WTC11 (cell line): Measurements from ENCODE around the gene SDE2. TPM values are rescaled to one million over a fixed set of nuclear protein-coding genes. Genes with fewer than 3 reads are reported as not detected.

Experiments
- ATAC-seq: fragments of 200-7000 bp; cut with Tn5 transposase; 2 replicates; pipeline ENCODE4 v1.10.0; 2021; ENCODE audit warnings: mild to moderate bottlenecking, moderate library complexity
- CTCF ChIA-PET: fragments of 300-600 bp; sonication (Branson Sonifier 250); formaldehyde crosslinking; loops from one replicate; lab custom pipeline; 2021; ENCODE audit warnings: antibody characterized with exemption; lab: Charles Lee
- POLR2A ChIA-PET: fragments of 350-600 bp; sonication (Branson Sonifier 250); formaldehyde crosslinking; loops from one replicate; lab custom pipeline; 2021; ENCODE audit warnings: antibody characterized with exemption; lab: Charles Lee
- DNase-seq: peaks from one replicate; pipeline ENCODE4 v3.0.0; 2021; ENCODE audit warnings: low spot score
- H3K27ac Mint-ChIP-seq: 2 replicates; pipeline ENCODE4 v1.8.0; 2021; ENCODE audit warnings: mixed read lengths
- H3K27me3 Mint-ChIP-seq: 2 replicates; pipeline ENCODE4 v1.8.0; 2021; ENCODE audit warnings: low read depth, mild to moderate bottlenecking, moderate library complexity, mixed read lengths
- H3K36me3 Mint-ChIP-seq: 2 replicates; pipeline ENCODE4 v1.8.0; 2021; ENCODE audit warnings: mixed read lengths
- H3K4me1 Mint-ChIP-seq: 2 replicates; pipeline ENCODE4 v1.8.0; 2022; ENCODE audit warnings: mixed read lengths
- H3K4me3 Mint-ChIP-seq: 2 replicates; pipeline ENCODE4 v1.8.0; 2021; ENCODE audit warnings: mild to moderate bottlenecking, moderate library complexity, mixed read lengths
- H3K9me3 Mint-ChIP-seq: 2 replicates; pipeline ENCODE4 v1.8.0; 2021; ENCODE audit warnings: mixed read lengths
- GRHL2 ChIP-seq: fragments of 250-450 bp; sonication (Bioruptor Pico); IDR thresholded peaks from 2 replicates; pipeline ENCODE4 v1.8.0; 2022; ENCODE audit warnings: mild to moderate bottlenecking, moderate library complexity; ENCODE audit not compliant: insufficient replicate concordance, severe bottlenecking
- JAZF1 ChIP-seq: fragments of 250-450 bp; sonication (Bioruptor Pico); IDR thresholded peaks from 2 replicates; pipeline ENCODE4 v1.9.0; 2021; ENCODE audit warnings: moderate library complexity, mild to moderate bottlenecking, inconsistent platforms
- KAT7 ChIP-seq: sonication (generic); formaldehyde crosslinking; IDR thresholded peaks from 2 replicates; pipeline ENCODE4 v1.8.1; 2023; ENCODE audit warnings: missing genetic modification reagents, mild to moderate bottlenecking, borderline replicate concordance
- OVOL2 ChIP-seq: fragments of 250-450 bp; sonication (Bioruptor Pico); IDR thresholded peaks from 2 replicates; pipeline ENCODE4 v1.9.0; 2021; ENCODE audit warnings: mild to moderate bottlenecking, borderline replicate concordance
- SMAD3 ChIP-seq: sonication (generic); formaldehyde crosslinking; IDR thresholded peaks from 2 replicates; pipeline ENCODE4 v1.8.0; 2022; ENCODE audit warnings: missing genetic modification reagents, mild to moderate bottlenecking, borderline replicate concordance
- total RNA-seq: library from RNA; stranded (reverse); gene quantifications from 3 replicates; pipeline ENCODE4 v1.2.3, GENCODE V29; 2021
- TF ChIP-seq, protein P1 (sequence below): sonication (generic); formaldehyde crosslinking; IDR thresholded peaks from 2 replicates; pipeline ENCODE4 v1.8.0; 2023; ENCODE audit warnings: mild to moderate bottlenecking, missing genetic modification reagents
- TF ChIP-seq, protein P2 (sequence below): sonication (generic); formaldehyde crosslinking; IDR thresholded peaks from 2 replicates; pipeline ENCODE4 v1.8.1; 2023; ENCODE audit warnings: mild to moderate bottlenecking, missing genetic modification reagents, borderline replicate concordance
- TF ChIP-seq, protein P3 (sequence below): sonication (generic); formaldehyde crosslinking; IDR thresholded peaks from 2 replicates; pipeline ENCODE4 v1.8.0; 2023; ENCODE audit warnings: missing genetic modification reagents, mild to moderate bottlenecking, borderline replicate concordance
- TF ChIP-seq, protein P4 (sequence below): fragments of 250-450 bp; sonication (Bioruptor Pico); IDR thresholded peaks from 2 replicates; pipeline ENCODE4 v1.9.0; 2021; ENCODE audit warnings: moderate library complexity, mild to moderate bottlenecking, inconsistent platforms, borderline replicate concordance
- TF ChIP-seq, protein P5 (sequence below): sonication (generic); formaldehyde crosslinking; IDR thresholded peaks from 2 replicates; pipeline ENCODE4 v1.8.1; 2023; ENCODE audit warnings: mild to moderate bottlenecking, missing genetic modification reagents
- TF ChIP-seq, protein P6 (sequence below): sonication (generic); formaldehyde crosslinking; IDR thresholded peaks from 2 replicates; pipeline ENCODE4 v1.8.0; 2022; ENCODE audit warnings: mild to moderate bottlenecking, missing genetic modification reagents
- TF ChIP-seq, protein P7 (sequence below): fragments of 250-450 bp; sonication (Bioruptor Pico); IDR thresholded peaks from 2 replicates; pipeline ENCODE4 v1.9.0; 2021; ENCODE audit warnings: mild to moderate bottlenecking

The SDE2 gene
- total RNA-seq, 1 experiment from 2014 or later: 17.2 TPM

DNA sequence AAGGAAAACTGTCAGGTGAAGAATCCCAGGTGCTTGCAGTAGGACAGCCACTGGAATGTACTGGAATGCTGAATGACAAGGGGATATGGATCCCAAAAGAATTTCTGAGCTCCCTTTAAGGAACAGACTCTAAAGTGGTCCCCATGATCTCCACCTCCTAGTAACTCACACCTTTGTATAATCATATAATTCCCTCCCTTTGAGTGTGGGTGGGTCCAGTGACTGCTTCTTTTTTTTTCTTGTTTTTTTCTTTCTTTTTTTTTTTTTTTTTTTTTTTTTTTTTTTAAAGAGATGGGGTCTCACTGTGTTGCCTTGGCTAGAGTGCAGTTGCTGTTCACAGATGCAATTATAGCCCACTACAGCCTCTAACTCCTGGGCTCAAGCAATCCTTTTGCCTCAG is 34.8 kb upstream of the SDE2 start (continued):
- TF ChIP-seq OVOL2 (CRISPR knock-in tag): no peak
- TF ChIP-seq, protein P1, sequence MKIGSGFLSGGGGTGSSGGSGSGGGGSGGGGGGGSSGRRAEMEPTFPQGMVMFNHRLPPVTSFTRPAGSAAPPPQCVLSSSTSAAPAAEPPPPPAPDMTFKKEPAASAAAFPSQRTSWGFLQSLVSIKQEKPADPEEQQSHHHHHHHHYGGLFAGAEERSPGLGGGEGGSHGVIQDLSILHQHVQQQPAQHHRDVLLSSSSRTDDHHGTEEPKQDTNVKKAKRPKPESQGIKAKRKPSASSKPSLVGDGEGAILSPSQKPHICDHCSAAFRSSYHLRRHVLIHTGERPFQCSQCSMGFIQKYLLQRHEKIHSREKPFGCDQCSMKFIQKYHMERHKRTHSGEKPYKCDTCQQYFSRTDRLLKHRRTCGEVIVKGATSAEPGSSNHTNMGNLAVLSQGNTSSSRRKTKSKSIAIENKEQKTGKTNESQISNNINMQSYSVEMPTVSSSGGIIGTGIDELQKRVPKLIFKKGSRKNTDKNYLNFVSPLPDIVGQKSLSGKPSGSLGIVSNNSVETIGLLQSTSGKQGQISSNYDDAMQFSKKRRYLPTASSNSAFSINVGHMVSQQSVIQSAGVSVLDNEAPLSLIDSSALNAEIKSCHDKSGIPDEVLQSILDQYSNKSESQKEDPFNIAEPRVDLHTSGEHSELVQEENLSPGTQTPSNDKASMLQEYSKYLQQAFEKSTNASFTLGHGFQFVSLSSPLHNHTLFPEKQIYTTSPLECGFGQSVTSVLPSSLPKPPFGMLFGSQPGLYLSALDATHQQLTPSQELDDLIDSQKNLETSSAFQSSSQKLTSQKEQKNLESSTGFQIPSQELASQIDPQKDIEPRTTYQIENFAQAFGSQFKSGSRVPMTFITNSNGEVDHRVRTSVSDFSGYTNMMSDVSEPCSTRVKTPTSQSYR (CRISPR knock-in tag): no peak
- TF ChIP-seq, protein P2, sequence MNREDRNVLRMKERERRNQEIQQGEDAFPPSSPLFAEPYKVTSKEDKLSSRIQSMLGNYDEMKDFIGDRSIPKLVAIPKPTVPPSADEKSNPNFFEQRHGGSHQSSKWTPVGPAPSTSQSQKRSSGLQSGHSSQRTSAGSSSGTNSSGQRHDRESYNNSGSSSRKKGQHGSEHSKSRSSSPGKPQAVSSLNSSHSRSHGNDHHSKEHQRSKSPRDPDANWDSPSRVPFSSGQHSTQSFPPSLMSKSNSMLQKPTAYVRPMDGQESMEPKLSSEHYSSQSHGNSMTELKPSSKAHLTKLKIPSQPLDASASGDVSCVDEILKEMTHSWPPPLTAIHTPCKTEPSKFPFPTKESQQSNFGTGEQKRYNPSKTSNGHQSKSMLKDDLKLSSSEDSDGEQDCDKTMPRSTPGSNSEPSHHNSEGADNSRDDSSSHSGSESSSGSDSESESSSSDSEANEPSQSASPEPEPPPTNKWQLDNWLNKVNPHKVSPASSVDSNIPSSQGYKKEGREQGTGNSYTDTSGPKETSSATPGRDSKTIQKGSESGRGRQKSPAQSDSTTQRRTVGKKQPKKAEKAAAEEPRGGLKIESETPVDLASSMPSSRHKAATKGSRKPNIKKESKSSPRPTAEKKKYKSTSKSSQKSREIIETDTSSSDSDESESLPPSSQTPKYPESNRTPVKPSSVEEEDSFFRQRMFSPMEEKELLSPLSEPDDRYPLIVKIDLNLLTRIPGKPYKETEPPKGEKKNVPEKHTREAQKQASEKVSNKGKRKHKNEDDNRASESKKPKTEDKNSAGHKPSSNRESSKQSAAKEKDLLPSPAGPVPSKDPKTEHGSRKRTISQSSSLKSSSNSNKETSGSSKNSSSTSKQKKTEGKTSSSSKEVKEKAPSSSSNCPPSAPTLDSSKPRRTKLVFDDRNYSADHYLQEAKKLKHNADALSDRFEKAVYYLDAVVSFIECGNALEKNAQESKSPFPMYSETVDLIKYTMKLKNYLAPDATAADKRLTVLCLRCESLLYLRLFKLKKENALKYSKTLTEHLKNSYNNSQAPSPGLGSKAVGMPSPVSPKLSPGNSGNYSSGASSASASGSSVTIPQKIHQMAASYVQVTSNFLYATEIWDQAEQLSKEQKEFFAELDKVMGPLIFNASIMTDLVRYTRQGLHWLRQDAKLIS: no peak
- TF ChIP-seq KAT7: no peak
- TF ChIP-seq, protein P3, sequence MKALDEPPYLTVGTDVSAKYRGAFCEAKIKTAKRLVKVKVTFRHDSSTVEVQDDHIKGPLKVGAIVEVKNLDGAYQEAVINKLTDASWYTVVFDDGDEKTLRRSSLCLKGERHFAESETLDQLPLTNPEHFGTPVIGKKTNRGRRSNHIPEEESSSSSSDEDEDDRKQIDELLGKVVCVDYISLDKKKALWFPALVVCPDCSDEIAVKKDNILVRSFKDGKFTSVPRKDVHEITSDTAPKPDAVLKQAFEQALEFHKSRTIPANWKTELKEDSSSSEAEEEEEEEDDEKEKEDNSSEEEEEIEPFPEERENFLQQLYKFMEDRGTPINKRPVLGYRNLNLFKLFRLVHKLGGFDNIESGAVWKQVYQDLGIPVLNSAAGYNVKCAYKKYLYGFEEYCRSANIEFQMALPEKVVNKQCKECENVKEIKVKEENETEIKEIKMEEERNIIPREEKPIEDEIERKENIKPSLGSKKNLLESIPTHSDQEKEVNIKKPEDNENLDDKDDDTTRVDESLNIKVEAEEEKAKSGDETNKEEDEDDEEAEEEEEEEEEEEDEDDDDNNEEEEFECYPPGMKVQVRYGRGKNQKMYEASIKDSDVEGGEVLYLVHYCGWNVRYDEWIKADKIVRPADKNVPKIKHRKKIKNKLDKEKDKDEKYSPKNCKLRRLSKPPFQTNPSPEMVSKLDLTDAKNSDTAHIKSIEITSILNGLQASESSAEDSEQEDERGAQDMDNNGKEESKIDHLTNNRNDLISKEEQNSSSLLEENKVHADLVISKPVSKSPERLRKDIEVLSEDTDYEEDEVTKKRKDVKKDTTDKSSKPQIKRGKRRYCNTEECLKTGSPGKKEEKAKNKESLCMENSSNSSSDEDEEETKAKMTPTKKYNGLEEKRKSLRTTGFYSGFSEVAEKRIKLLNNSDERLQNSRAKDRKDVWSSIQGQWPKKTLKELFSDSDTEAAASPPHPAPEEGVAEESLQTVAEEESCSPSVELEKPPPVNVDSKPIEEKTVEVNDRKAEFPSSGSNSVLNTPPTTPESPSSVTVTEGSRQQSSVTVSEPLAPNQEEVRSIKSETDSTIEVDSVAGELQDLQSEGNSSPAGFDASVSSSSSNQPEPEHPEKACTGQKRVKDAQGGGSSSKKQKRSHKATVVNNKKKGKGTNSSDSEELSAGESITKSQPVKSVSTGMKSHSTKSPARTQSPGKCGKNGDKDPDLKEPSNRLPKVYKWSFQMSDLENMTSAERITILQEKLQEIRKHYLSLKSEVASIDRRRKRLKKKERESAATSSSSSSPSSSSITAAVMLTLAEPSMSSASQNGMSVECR: no peak
- TF ChIP-seq, protein P4, sequence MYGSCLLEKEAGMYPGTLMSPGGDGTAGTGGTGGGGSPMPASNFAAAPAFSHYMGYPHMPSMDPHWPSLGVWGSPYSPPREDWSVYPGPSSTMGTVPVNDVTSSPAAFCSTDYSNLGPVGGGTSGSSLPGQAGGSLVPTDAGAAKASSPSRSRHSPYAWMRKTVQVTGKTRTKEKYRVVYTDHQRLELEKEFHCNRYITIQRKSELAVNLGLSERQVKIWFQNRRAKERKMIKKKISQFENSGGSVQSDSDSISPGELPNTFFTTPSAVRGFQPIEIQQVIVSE (CRISPR knock-in tag): no peak
- TF ChIP-seq JAZF1: no peak

DNA sequence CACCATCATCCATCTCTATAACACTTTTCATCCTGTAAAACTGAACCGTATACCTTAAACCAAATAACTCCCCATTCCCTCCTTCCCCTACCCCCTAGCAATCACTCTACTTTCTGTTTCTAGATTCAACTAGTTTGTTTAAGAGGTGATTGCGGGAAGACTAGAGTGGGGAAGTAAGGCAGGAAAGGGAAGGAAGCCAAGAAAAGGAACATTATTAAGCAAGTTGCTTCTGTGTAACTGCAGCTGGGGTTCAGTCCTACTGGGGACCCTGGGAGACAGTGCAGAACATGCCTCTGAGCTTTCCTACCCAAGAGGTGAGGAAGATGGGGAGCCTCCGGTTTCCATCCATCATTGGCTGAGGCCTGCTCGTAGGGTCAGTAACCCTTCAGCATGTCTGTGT is 34.4 kb upstream of the SDE2 start:
- no peak overlapping the region for H3K4me3 Mint-ChIP-seq
- no peak for TF ChIP-seq SMAD3 (CRISPR knock-in tag)
- TF ChIP-seq, protein P5, sequence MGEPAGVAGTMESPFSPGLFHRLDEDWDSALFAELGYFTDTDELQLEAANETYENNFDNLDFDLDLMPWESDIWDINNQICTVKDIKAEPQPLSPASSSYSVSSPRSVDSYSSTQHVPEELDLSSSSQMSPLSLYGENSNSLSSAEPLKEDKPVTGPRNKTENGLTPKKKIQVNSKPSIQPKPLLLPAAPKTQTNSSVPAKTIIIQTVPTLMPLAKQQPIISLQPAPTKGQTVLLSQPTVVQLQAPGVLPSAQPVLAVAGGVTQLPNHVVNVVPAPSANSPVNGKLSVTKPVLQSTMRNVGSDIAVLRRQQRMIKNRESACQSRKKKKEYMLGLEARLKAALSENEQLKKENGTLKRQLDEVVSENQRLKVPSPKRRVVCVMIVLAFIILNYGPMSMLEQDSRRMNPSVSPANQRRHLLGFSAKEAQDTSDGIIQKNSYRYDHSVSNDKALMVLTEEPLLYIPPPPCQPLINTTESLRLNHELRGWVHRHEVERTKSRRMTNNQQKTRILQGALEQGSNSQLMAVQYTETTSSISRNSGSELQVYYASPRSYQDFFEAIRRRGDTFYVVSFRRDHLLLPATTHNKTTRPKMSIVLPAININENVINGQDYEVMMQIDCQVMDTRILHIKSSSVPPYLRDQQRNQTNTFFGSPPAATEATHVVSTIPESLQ: no peak
- TF ChIP-seq, protein P6, sequence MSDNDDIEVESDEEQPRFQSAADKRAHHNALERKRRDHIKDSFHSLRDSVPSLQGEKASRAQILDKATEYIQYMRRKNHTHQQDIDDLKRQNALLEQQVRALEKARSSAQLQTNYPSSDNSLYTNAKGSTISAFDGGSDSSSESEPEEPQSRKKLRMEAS (CRISPR knock-in tag): no peak
- TF ChIP-seq, protein P3: no peak
- TF ChIP-seq, protein P7, sequence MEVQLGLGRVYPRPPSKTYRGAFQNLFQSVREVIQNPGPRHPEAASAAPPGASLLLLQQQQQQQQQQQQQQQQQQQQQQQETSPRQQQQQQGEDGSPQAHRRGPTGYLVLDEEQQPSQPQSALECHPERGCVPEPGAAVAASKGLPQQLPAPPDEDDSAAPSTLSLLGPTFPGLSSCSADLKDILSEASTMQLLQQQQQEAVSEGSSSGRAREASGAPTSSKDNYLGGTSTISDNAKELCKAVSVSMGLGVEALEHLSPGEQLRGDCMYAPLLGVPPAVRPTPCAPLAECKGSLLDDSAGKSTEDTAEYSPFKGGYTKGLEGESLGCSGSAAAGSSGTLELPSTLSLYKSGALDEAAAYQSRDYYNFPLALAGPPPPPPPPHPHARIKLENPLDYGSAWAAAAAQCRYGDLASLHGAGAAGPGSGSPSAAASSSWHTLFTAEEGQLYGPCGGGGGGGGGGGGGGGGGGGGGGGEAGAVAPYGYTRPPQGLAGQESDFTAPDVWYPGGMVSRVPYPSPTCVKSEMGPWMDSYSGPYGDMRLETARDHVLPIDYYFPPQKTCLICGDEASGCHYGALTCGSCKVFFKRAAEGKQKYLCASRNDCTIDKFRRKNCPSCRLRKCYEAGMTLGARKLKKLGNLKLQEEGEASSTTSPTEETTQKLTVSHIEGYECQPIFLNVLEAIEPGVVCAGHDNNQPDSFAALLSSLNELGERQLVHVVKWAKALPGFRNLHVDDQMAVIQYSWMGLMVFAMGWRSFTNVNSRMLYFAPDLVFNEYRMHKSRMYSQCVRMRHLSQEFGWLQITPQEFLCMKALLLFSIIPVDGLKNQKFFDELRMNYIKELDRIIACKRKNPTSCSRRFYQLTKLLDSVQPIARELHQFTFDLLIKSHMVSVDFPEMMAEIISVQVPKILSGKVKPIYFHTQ (CRISPR knock-in tag): no peak
- no peak for TF ChIP-seq GRHL2 (CRISPR knock-in tag)
- no peaks in the 10 kb centered on the region for H3K36me3 Mint-ChIP-seq
- no peaks in the 10 kb centered on the region for H3K4me1 Mint-ChIP-seq
- no peak overlapping the region for H3K27ac Mint-ChIP-seq
- ChIA-PET POLR2A (interaction anchor here (1.0 kb wide), 1 partner anchor 29 kb away, joined by 9 read pairs; the partner anchor contains the start of gene H3-3A), CTCF (no interaction called here)
- H3K27me3 Mint-ChIP-seq: no peaks in the 10 kb centered on the region
- no peak for ATAC-seq
- no peaks in the 10 kb centered on the region for H3K9me3 Mint-ChIP-seq
- DNase-seq: no peak
